ENCODE results near the gene SEPTIN10.

- no peak for TF ChIP-seq CTCF (IDR thresholded peaks at IDR 0.05; ENCODE audit: insufficient read depth, low read depth, low read length)
- no peak for TF ChIP-seq EZH2 (IDR thresholded peaks at IDR 0.05; ENCODE audit: insufficient read depth, low read length)
These were observed 4.3 kb downstream of the SEPTIN10 start for GRCh38 chr2:109609352-109610024.

All from astrocyte (in vitro differentiated cells and primary cell).